Smooth muscle cell (in vitro differentiated cells): Measurements from ENCODE around the gene FCHSD2. TPM values are rescaled to one million over a fixed set of nuclear protein-coding genes. Genes with fewer than 3 reads are reported as not detected.

Source experiments
- DNase-seq: peaks from one replicate; lab custom pipeline; 2025; ENCODE audit not compliant: unreplicated experiment; lab: John Stamatoyannopoulos, UW
- H2AFZ ChIP-seq: fragments of 200-600 bp; sonication (generic); 2 replicates; pipeline ENCODE4 v1.6.0; 2016; ENCODE audit warnings: antibody characterized with exemption, low read depth, mild to moderate bottlenecking
- H3F3A ChIP-seq: fragments of 200-600 bp; sonication (generic); 2 replicates; pipeline ENCODE4 v1.6.0; 2017; ENCODE audit warnings: antibody characterized with exemption, low read depth
- H3K27ac ChIP-seq: fragments of 200-600 bp; sonication (generic); 2 replicates; pipeline ENCODE4 v1.5.1; 2016; ENCODE audit warnings: low read depth, mild to moderate bottlenecking
- H3K27me3 ChIP-seq: fragments of 200-600 bp; sonication (generic); 2 replicates; pipeline ENCODE4 v1.6.1; 2016; ENCODE audit warnings: low read depth, mild to moderate bottlenecking
- H3K36me3 ChIP-seq: fragments of 200-600 bp; sonication (generic); 2 replicates; pipeline ENCODE4 v1.5.1; 2016; ENCODE audit warnings: low read depth
- H3K4me1 ChIP-seq: fragments of 200-600 bp; sonication (generic); 2 replicates; pipeline ENCODE4 v1.5.1; 2016; ENCODE audit warnings: low read depth
- H3K4me2 ChIP-seq: fragments of 200-600 bp; sonication (generic); 2 replicates; pipeline ENCODE4 v1.6.0; 2016; ENCODE audit warnings: mild to moderate bottlenecking
- H3K4me3 ChIP-seq: fragments of 200-600 bp; sonication (generic); 2 replicates; pipeline ENCODE4 v1.5.1; 2016; ENCODE audit warnings: mild to moderate bottlenecking
- H3K79me2 ChIP-seq: fragments of 200-600 bp; sonication (generic); 2 replicates; pipeline ENCODE4 v1.6.0; 2016; ENCODE audit warnings: low read depth, mild to moderate bottlenecking
- H3K9ac ChIP-seq: fragments of 200-600 bp; sonication (generic); 2 replicates; pipeline ENCODE4 v1.6.0; 2016; ENCODE audit warnings: low read depth
- H3K9me3 ChIP-seq: fragments of 200-600 bp; sonication (generic); replicated peaks from 2 replicates; pipeline ENCODE4 v1.5.1; 2016; ENCODE audit warnings: low read depth
- H4K20me1 ChIP-seq: fragments of 200-600 bp; sonication (generic); 2 replicates; pipeline ENCODE4 v1.6.0; 2016; ENCODE audit warnings: low read depth
- CTCF ChIP-seq: fragments of 200-600 bp; sonication (generic); IDR thresholded peaks from 2 replicates; pipeline ENCODE4 v1.5.1; 2017; ENCODE audit warnings: borderline replicate concordance, mild to moderate bottlenecking, antibody characterized with exemption; ENCODE audit not compliant: insufficient read depth, poor library complexity, severe bottlenecking
- WGBS: methylation state at CpG from one replicate; pipeline ENCODE4 v1.1.7; 2016; ENCODE audit warnings: low lambda C conversion rate; 5-methylcytosine and 5-hydroxymethylcytosine counted together
- polyA plus RNA-seq: library from polyadenylated mRNA; unstranded; fragments of >200 nt; fragmentation: Nextera tagmentation; extraction: Ambion mirVana; gene quantifications from 2 replicates; pipeline ENCODE4 v1.2.1, GENCODE V29; 2016
- total RNA-seq: library from RNA; depleted of rRNA; stranded (reverse); fragments of >200 nt; gene quantifications from 2 replicates; pipeline ENCODE4 v1.2.3, GENCODE V29; 2014

The FCHSD2 gene
- total and polyA plus RNA-seq, 2 experiments from 2014 or later = 14.6 to 24.3 TPM

GRCh38 chr11:73186294-73186850, 44.3 kb upstream of the FCHSD2 start:
- H3K4me3 ChIP-seq = no peak overlapping the region
- WGBS = 88% methylated on average over 10 of the region's 10 CpGs
- H3K36me3 ChIP-seq = no peaks in the 10 kb centered on the region
- H3K27ac ChIP-seq = peak overlapping the region; percentile 29
- no peak overlapping the region for H2AFZ ChIP-seq
- H3K4me2 ChIP-seq = no peak overlapping the region
- no peak for TF ChIP-seq CTCF
- H3F3A ChIP-seq = no peaks in the 10 kb centered on the region
- no peaks in the 10 kb centered on the region for H4K20me1 ChIP-seq
- H3K4me1 ChIP-seq = no peaks in the 10 kb centered on the region
- no peak overlapping the region for H3K9ac ChIP-seq
- no peaks in the 10 kb centered on the region for H3K79me2 ChIP-seq
- no peak for DNase-seq
- no peaks in the 10 kb centered on the region for H3K27me3 ChIP-seq
- no peaks in the 10 kb centered on the region for H3K9me3 ChIP-seq

GRCh38 chr11:73185680-73186293, 43.7 kb upstream of the FCHSD2 start:
- Histone ChIP-seq H3K4me1 (no peaks in the 10 kb centered on the region), H3K4me2 (peak overlapping the region; percentile 17), H3K27ac (peak overlapping the region; percentile 29), H3K4me3 (no peak overlapping the region), H2AFZ (no peak overlapping the region), H3K9me3 (no peaks in the 10 kb centered on the region), H3K9ac (no peak overlapping the region), H4K20me1 (no peaks in the 10 kb centered on the region), H3K79me2 (no peaks in the 10 kb centered on the region), H3K27me3 (no peaks in the 10 kb centered on the region), H3K36me3 (no peaks in the 10 kb centered on the region), H3F3A (no peaks in the 10 kb centered on the region)
- DNase-seq = no peak
- 39% methylated on average over 13 of the region's 13 CpGs for WGBS
- no peak for TF ChIP-seq CTCF

- Histone ChIP-seq H3K9me3 (no peaks in the 10 kb centered on the region), H3K27ac (no peak overlapping the region), H3F3A (no peaks in the 10 kb centered on the region), H3K36me3 (no peaks in the 10 kb centered on the region), H3K9ac (no peak overlapping the region), H2AFZ (no peak overlapping the region), H4K20me1 (no peaks in the 10 kb centered on the region), H3K27me3 (no peaks in the 10 kb centered on the region), H3K4me3 (no peak overlapping the region), H3K4me1 (no peaks in the 10 kb centered on the region), H3K79me2 (no peaks in the 10 kb centered on the region), H3K4me2 (peak overlapping the region; percentile 17)
- TF ChIP-seq CTCF = peak; percentile 65
- 51% methylated on average over 17 of the region's 18 CpGs for WGBS
- DNase-seq = no peak
Observed at GRCh38 chr11:73184953-73185671, 43.0 kb upstream of the FCHSD2 start.
